Natural killer cell (primary cell): Measurements from ENCODE around the gene PPIP5K1. TPM values are rescaled to one million over a fixed set of nuclear protein-coding genes. Genes with fewer than 3 reads are reported as not detected.
"Not testable (repeated sequence)": the region's sequence is repeated elsewhere in the genome, so short reads cannot be mapped to it uniquely, and the experiment has no call there.

Experiments used
- ATAC-seq, 3 donors: fragments of 150-1000 bp in 2 of 3; fragments of 200-7000 bp in 1 of 3; cut with Tn5 transposase; 1 replicate in 1 of 3; 2 replicates in 2 of 3; pipeline ENCODE4 v1.10.0; 2021; ENCODE audit warnings: mild to moderate bottlenecking in 2 of 3, moderate library complexity in 2 of 3
- DNase-seq, 2 donors: peaks; one replicate each; pipeline versions ENCODE4 v3.0.0 to v3.0.0-alpha.2; 2013 to 2021; ENCODE audit warnings: mixed read lengths in 1 of 2
- H3K27ac ChIP-seq: one replicate; pipeline ENCODE4 v1.5.1; 2013; ENCODE audit warnings: mild to moderate bottlenecking, low read length
- H3K27me3 ChIP-seq: one replicate; pipeline ENCODE4 v1.6.1; 2013; ENCODE audit warnings: low read length; ENCODE audit not compliant: control insufficient read depth, insufficient read depth
- H3K36me3 ChIP-seq: one replicate; pipeline ENCODE4 v1.6.1; 2013; ENCODE audit warnings: low read length; ENCODE audit not compliant: control insufficient read depth, insufficient read depth
- H3K4me1 ChIP-seq: one replicate; pipeline ENCODE4 v1.6.1; 2013; ENCODE audit warnings: low read length; ENCODE audit not compliant: control insufficient read depth, insufficient read depth
- H3K4me3 ChIP-seq: one replicate; pipeline ENCODE4 v1.5.1; 2013; ENCODE audit warnings: low read length
- H3K9me3 ChIP-seq: one replicate; pipeline ENCODE4 v1.6.1; 2013; ENCODE audit warnings: low read length; ENCODE audit not compliant: control insufficient read depth, insufficient read depth
- H3K27ac Mint-ChIP-seq, 2 donors: one replicate each; pipeline ENCODE4 v1.8.0; 2022; ENCODE audit warnings: mild to moderate bottlenecking in 2 of 2, mixed read lengths in 2 of 2, moderate library complexity in 1 of 2
- H3K27me3 Mint-ChIP-seq, 2 donors: one replicate each; pipeline ENCODE4 v1.8.0; 2022; ENCODE audit warnings: low read depth in 2 of 2, mixed read lengths in 2 of 2
- H3K36me3 Mint-ChIP-seq: one replicate; pipeline ENCODE4 v1.8.0; 2022; ENCODE audit warnings: mixed read lengths
- H3K4me1 Mint-ChIP-seq, 2 donors: one replicate each; pipeline ENCODE4 v1.8.0; 2022; ENCODE audit warnings: mixed read lengths in 2 of 2
- H3K4me3 Mint-ChIP-seq: one replicate; pipeline ENCODE4 v1.8.0; 2022; ENCODE audit warnings: mild to moderate bottlenecking, moderate library complexity, mixed read lengths
- H3K9me3 Mint-ChIP-seq, 2 donors: one replicate each; pipeline ENCODE4 v1.8.0; 2022; ENCODE audit warnings: mixed read lengths in 2 of 2
- WGBS: methylation state at CpG from one replicate; pipeline ENCODE4 v1.1.7; 2013; ENCODE audit warnings: missing lambda C conversion rate; ENCODE audit not compliant: insufficient coverage; 5-methylcytosine and 5-hydroxymethylcytosine counted together
- intact Hi-C: fragments of 100-400 bp; cut with micrococcal nuclease; formaldehyde crosslinking; loops from one replicate; pipeline ENCODE4 v1.14.2; 2022
- total RNA-seq, 4 donors: library from RNA; stranded (reverse); fragments of 120-200 nt in 1 of 4; gene quantifications; one replicate each; pipeline versions ENCODE4 v1.2.3 to v1.2.4, GENCODE V29; 2013 to 2022

The PPIP5K1 gene
- total RNA-seq, 3 donors from 2014 or later (not counting 1 experiment from before 2014, with no cell fraction given) = 28.2 to 45.9 (median 38.2) TPM

DNA sequence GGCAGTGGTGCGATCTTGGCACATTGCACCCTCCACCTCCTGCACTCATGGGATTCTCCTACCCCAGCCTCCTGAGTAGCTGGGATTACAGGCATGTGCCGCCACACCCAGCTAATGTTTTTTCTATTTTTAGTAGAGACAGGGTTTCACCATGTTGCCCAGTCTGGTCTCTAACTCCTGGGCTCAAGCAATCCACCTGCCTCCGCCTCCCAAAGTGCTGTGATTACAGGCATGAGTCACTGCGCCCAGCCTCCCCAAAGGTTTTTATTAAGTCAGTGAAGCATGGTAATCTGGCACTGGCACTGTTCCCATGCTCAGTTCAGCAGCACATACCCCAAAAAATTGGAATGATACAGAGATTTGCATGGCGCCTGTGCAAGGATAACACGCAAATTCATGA lies 12.2 kb upstream of the PPIP5K1 start:
- H3K27ac ChIP-seq, H3K36me3 Mint-ChIP-seq, H3K4me3 ChIP-seq, ATAC-seq, H3K36me3 ChIP-seq, H3K4me3 Mint-ChIP-seq, H3K27ac Mint-ChIP-seq, intact Hi-C loops, H3K4me1 ChIP-seq, H3K9me3 ChIP-seq, H3K4me1 Mint-ChIP-seq, H3K9me3 Mint-ChIP-seq, H3K27me3 ChIP-seq, DNase-seq: not testable (repeated sequence)
- WGBS = 93% methylated on average over 6 of the region's 6 CpGs
- peaks cover 27 to 38% of the 10 kb centered on the region in 2 donors for H3K27me3 Mint-ChIP-seq

DNA sequence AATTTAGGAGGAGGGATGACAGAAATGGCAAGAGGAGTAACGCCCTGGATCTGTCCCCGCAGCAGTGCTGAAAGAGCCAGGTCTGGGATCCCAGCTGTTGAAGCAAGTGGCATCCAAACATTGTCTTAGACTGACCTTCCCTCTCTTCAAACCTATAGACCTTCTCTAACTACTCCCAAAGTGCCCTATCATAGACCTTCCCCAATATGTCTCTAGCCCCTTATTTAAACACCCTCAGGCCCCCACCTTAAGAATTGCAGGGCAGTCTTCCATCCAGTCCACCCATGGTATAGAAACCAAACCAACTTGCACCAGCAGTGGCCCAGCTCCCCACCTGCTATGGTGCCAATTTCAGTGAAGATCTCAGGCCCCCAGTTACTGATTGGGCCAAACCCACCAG lies 10.2 kb upstream of the PPIP5K1 start:
- intact Hi-C loops, H3K27me3 ChIP-seq, H3K27ac ChIP-seq, ATAC-seq, H3K9me3 ChIP-seq, H3K4me3 ChIP-seq, H3K36me3 ChIP-seq, H3K4me1 ChIP-seq, H3K27ac Mint-ChIP-seq, H3K9me3 Mint-ChIP-seq, H3K36me3 Mint-ChIP-seq, DNase-seq, H3K4me3 Mint-ChIP-seq, H3K4me1 Mint-ChIP-seq: not testable (repeated sequence)
- no CpG with 5 or more reads among the region's 2 CpGs for WGBS
- H3K27me3 Mint-ChIP-seq = peaks cover 33 to 48% of the 10 kb centered on the region in 2 donors

DNA sequence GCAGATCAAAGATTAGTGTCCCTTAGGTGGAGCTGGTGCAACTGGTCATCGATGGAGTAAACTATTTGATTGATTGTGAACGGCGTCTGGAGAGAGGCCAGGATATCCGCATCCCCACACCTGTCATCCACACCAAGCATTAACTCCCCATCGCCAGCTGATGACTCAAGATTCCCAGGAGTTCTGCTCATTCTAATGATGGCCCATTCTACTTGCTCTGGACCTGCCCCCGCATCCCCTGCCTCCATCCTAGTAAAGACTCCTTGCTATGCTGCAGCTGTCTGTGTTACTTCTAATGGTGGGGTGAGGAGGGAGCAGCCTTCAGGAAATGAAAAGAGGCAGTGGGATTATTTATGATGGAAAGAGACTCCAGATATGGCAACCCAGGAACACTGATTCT lies 9.1 kb upstream of the PPIP5K1 start:
- H3K27me3 Mint-ChIP-seq = peaks cover 30 to 48% of the 10 kb centered on the region in 2 donors
- intact Hi-C loops, H3K36me3 Mint-ChIP-seq, H3K36me3 ChIP-seq, H3K27ac Mint-ChIP-seq, H3K4me1 ChIP-seq, H3K9me3 ChIP-seq, H3K4me3 Mint-ChIP-seq, DNase-seq, H3K27me3 ChIP-seq, H3K27ac ChIP-seq, H3K4me3 ChIP-seq, H3K4me1 Mint-ChIP-seq, ATAC-seq, H3K9me3 Mint-ChIP-seq: not testable (repeated sequence)
- WGBS = 87% methylated on average over 2 of the region's 6 CpGs

- H3K27ac Mint-ChIP-seq, H3K36me3 ChIP-seq, intact Hi-C loops, H3K27ac ChIP-seq, H3K4me3 ChIP-seq, DNase-seq, H3K9me3 Mint-ChIP-seq, H3K27me3 ChIP-seq, H3K4me1 Mint-ChIP-seq, H3K9me3 ChIP-seq, H3K4me1 ChIP-seq, H3K36me3 Mint-ChIP-seq, H3K4me3 Mint-ChIP-seq: not testable (repeated sequence)
- peaks cover 13 to 19% of the 10 kb centered on the region in 2 donors for H3K27me3 Mint-ChIP-seq
- ATAC-seq = peak; percentile 23 to 32 (median 27)
- no CpG with 5 or more reads among the region's 43 CpGs for WGBS
These were observed 3.6 kb upstream of the PPIP5K1 start, which contains the start of gene CKMT1B for GRCh38 chr15:43593328-43594190. Gene CKMT1B, plus strand, starts transcription at chr15:43594027. Its CDS starts 192 bp downstream, at chr15:43594219.

GRCh38 chr15:43592841-43593240 lies 2.8 kb upstream of the PPIP5K1 start:
- H3K4me3 Mint-ChIP-seq, intact Hi-C loops, H3K27ac Mint-ChIP-seq, H3K4me1 Mint-ChIP-seq, H3K4me1 ChIP-seq, DNase-seq, ATAC-seq, H3K27me3 ChIP-seq, H3K27ac ChIP-seq, H3K36me3 Mint-ChIP-seq, H3K9me3 ChIP-seq, H3K36me3 ChIP-seq, H3K4me3 ChIP-seq, H3K9me3 Mint-ChIP-seq: not testable (repeated sequence)
- WGBS = 18% methylated on average over 3 of the region's 8 CpGs
- peaks cover 10 to 16% of the 10 kb centered on the region in 2 donors for H3K27me3 Mint-ChIP-seq

GRCh38 chr15:43574607-43575006 lies 15.4 kb downstream of the PPIP5K1 start:
- H3K9me3 Mint-ChIP-seq, H3K4me1 Mint-ChIP-seq, H3K36me3 ChIP-seq, H3K27ac Mint-ChIP-seq, H3K27ac ChIP-seq, H3K4me3 ChIP-seq, H3K9me3 ChIP-seq, H3K27me3 Mint-ChIP-seq, H3K4me3 Mint-ChIP-seq, H3K27me3 ChIP-seq, intact Hi-C loops, H3K36me3 Mint-ChIP-seq, H3K4me1 ChIP-seq, ATAC-seq, DNase-seq: not testable (repeated sequence)
- WGBS = no CpG with 5 or more reads among the region's 1 CpG

GRCh38 chr15:43566615-43567014 lies 23.4 kb downstream of the PPIP5K1 start:
- H3K4me1 ChIP-seq, H3K27ac ChIP-seq, H3K36me3 Mint-ChIP-seq, H3K27me3 Mint-ChIP-seq, intact Hi-C loops, H3K4me3 ChIP-seq, H3K9me3 ChIP-seq, H3K9me3 Mint-ChIP-seq, H3K36me3 ChIP-seq, H3K4me3 Mint-ChIP-seq, H3K27me3 ChIP-seq, H3K4me1 Mint-ChIP-seq, ATAC-seq, DNase-seq, H3K27ac Mint-ChIP-seq: not testable (repeated sequence)
- WGBS = no CpG with 5 or more reads among the region's 2 CpGs

DNA sequence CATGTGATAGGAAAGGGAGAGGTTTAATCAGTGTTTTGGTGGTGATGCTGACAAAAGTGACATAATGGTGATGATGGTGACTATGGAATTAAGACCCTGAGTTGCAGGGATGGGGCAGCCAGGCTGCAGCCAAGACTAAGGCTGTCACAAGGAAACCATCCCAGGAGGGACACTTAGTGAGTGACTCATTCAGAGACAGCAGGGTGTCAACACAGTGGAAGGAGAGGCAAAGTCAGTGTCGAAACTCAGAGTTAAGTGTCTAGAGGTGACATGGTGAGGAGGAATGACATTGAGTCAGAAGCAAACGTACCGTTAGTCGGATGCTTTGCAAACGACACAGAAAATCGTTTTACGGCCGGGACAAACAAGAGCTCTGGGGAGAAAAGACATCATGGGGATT lies 26.2 kb downstream of the PPIP5K1 start:
- intact Hi-C loops, H3K4me1 ChIP-seq, H3K27me3 Mint-ChIP-seq, H3K4me3 Mint-ChIP-seq, H3K4me1 Mint-ChIP-seq, H3K36me3 Mint-ChIP-seq, H3K4me3 ChIP-seq, DNase-seq, H3K9me3 ChIP-seq, ATAC-seq, H3K9me3 Mint-ChIP-seq, H3K27ac ChIP-seq, H3K36me3 ChIP-seq, H3K27ac Mint-ChIP-seq, H3K27me3 ChIP-seq: not testable (repeated sequence)
- WGBS = no CpG with 5 or more reads among the region's 8 CpGs
